Hematopoietic multipotent progenitor cell treated with erythropoietin and hydrocortisone succinate and interleukin-3 and kit ligand, for 4 days (in vitro differentiated cells): ENCODE data around the gene AMMECR1.
A peak's percentile ranks its signal among the peaks of the same experiment; 100 is the strongest.

Source experiments
- DNase-seq: peaks from one replicate; pipeline ENCODE4 v3.0.0-alpha.2; 2015

Gene AMMECR1

DNA sequence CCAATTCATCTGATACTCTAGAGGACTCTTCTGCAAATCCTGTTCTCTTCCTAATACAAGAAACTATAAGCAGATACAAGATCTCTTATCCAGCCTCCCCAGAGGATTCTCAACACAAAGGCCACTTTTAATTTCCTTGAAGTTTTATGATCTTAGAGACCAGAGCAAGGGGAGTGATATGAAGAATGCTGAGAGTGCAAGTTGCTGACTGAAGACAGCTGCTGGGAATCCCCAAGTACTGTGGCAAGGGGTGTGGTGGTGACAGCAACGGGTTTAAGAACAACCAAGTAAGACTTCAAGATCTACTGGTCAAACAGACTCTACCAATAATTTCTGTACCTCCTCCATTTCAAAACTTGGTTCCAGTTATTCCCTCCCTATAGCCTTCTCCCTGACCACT is 7.0 kb downstream of the AMMECR1 start:
- DNase-seq = peak; percentile 49

- DNase-seq = no peak
These were observed 7.7 kb downstream of the AMMECR1 start for GRCh38 chrX:110310000-110310790.

GRCh38 chrX:110308220-110308619 is 9.7 kb downstream of the AMMECR1 start:
- no peak for DNase-seq

DNA sequence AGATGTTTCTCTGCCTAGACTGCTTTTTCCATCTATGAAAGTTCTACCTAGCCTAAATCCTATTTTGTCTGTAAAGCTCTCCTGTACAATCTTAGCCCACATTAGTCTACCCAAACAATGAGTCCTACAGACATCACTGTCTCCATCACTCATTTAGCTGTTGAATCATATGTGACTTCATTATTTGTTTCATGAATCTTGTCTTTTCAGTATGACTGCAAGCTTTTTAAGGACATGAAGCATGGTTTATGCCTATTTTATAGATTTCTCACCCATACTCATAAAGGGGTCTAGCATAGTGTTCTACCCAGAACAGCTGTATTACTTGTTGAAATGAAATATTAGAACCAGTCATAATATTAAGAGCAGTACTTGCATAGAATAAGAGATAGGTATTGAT is 13.0 kb downstream of the AMMECR1 start:
- no peak for DNase-seq

DNA sequence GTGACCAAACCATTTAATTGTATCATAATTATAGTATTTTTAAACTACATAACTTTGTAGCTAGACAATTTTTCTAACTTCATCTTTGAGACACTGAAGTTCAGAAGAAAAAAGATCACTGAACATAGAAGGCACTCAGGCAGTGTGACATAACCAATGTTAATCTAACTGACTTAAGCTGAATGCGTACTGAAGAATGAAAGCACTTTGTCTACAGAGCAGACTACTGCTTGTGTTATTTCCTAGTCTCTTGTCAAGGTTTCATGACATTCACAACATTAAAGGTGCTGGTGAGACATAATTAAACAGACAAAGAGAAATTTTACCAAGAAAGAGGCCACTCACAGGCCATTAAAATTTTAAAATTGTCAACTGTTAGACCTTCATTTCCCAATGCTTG is 13.5 kb downstream of the AMMECR1 start:
- DNase-seq = no peak

- no peak for DNase-seq
These were observed 14.9 kb downstream of the AMMECR1 start for GRCh38 chrX:110302975-110303374.

DNA sequence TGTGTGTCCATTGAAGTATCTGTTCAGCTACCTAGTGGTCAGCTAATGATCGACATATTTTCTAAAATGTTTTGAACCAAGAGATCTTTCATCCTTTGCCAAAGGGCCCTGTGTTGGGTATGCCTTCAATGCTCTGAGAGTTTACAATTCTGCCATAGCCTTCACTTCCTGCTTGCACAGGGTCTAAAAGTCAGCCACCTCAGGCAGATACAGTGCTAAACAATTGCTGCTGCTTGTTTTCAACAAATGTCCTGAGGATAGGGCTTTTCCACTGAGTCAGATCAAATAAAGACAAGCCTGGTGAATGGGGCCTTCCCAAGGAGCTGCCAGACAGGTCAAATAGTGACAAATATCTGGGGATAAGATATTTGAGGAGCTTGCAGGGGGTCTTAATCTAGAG is 16.7 kb downstream of the AMMECR1 start:
- DNase-seq = no peak

DNA sequence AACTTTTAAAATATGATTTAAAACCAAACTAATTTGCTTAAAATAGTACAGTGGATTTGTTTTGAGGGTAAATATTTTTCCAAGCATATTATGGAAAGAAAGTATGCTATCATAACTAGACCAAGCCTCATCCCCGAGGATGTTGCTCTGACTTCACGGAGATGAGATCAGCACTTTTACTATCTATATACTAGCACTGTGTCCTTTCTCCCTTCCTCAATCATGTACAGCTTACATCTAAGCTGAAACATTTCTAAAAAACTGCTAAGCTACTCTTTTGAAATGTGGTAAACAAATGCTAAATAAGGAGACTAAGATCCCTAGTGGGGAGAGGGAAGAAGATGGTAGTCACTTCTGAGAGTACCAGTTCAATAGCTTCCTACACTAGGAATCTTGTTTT is 23.8 kb downstream of the AMMECR1 start:
- no peak for DNase-seq

DNA sequence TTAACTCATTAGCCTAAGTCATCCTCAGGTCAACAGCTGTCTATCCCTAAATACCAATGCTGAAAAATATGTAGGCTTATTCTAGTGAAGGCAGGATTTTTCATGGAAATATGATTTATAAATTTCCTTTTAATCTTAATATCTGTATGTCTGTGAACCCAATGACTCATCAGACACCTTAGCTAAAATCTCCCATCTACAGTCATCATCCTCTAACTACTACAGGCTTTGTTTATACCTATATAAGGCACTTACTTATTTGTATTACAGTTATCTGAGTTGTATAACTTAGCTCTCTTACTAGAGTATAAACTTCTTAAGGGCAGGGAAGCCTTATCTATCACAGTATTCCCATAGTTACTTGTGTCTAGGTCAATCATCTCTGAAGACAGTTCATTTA is 24.2 kb downstream of the AMMECR1 start:
- no peak for DNase-seq

GRCh38 chrX:110287605-110288004 is 30.3 kb downstream of the AMMECR1 start:
- DNase-seq = no peak

DNA sequence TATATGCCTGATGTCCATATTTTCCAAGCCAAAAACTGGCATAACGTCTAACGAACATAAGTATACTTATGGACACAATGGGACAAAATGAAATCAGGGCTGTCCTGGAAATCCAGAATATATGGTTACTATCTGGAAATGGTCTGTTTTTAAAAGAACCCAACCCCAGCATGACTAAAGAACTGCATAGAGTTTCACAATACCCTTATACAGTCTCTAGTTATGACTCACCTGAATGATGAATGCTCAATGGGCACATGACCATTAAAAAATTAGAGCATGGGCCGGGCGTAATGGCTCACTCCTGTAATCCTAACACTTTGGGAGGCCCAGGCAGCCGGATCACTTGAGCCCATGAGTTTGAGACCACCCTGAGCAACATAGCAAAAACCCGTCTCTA is 31.8 kb downstream of the AMMECR1 start:
- DNase-seq = no peak

- DNase-seq = no peak
These were observed 33.7 kb downstream of the AMMECR1 start for GRCh38 chrX:110284159-110284558.

GRCh38 chrX:110282922-110283321 is 35.0 kb downstream of the AMMECR1 start:
- DNase-seq = no peak

GRCh38 chrX:110281377-110281776 is 36.5 kb downstream of the AMMECR1 start:
- no peak for DNase-seq

DNA sequence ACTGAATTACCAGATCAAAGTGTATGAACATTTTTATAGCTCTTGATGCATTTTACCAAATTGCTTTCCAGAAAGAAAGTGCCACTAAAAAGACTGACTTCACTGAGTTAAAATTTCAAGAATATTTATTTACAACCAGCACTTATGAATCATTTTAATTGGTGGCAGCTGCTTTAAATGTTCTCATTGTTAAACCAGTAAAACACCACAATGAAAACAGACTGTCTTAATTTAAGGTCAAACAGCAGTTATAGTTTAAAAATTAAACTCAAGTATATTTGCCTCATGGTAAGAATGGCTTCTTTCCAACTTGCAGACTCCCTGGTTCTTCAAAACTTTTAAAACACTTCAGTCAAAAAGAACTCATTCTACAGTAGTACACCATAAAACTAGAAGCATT is 36.9 kb downstream of the AMMECR1 start:
- no peak for DNase-seq

- DNase-seq = no peak
These were observed 40.3 kb downstream of the AMMECR1 start for GRCh38 chrX:110277609-110278008.

DNA sequence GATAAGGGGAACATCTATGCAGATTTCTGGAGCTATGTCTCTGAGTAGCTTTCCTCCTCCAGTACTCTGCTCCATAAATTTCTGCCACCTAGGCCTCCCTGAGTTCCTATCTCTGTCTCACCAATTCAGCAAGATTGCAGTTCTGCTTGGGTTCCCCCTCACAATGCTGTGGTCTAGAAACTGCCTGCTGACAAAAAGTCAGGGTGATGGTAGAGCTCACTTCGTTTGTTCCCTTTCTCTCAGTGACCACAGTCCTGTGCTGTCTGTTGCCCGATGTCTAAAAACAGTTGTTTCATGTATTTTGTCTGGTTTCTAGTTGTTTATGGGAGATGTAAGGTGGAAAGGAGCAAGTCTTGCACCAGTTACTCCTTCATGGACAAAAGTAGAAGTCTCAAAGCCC is 41.1 kb downstream of the AMMECR1 start:
- DNase-seq = no peak

DNA sequence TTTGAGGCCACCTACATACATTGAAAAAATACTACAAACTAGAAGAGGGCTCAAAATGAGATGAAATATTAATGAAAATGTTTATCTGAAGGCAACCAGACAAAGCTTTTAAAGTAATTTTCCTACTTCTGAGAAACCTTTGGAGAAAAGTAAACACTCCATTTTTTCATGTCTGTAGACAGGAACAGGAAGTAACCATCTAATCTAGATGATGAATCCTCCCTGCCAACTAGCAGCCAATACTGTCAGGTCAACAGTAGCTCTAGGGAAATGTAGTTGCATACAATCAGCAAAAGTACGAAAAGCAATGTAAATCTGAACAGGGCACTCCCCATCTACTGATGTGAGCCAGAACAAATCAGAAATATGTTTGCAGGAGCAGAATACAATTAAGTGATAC is 49.0 kb downstream of the AMMECR1 start:
- peak; percentile 21 for DNase-seq

DNA sequence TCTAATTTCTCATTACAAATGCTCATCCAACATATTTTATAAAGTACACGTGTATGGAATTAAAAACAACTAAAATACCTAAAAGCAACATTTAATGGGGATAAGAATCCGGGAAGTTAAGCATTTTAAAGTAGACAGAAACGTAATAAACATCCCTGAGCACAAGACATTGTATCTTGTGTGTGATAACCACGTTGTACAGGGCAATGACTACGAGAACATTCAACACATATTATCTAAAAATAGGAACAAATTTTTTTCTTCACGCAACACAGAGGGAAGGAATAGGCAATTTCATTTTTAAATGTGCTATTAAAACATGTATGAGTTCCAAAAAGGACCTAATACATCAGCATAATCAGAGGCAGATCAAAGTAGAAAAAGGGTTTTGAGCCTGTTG is 49.5 kb downstream of the AMMECR1 start:
- no peak for DNase-seq

GRCh38 chrX:110267874-110268273 is 50.0 kb downstream of the AMMECR1 start:
- DNase-seq = peak; percentile 33

- no peak for DNase-seq
These were observed 52.2 kb downstream of the AMMECR1 start for GRCh38 chrX:110265661-110266060.

GRCh38 chrX:110259117-110259516 is 58.8 kb downstream of the AMMECR1 start:
- DNase-seq = no peak

- DNase-seq = no peak
These were observed 59.3 kb downstream of the AMMECR1 start for GRCh38 chrX:110258552-110258951.

DNA sequence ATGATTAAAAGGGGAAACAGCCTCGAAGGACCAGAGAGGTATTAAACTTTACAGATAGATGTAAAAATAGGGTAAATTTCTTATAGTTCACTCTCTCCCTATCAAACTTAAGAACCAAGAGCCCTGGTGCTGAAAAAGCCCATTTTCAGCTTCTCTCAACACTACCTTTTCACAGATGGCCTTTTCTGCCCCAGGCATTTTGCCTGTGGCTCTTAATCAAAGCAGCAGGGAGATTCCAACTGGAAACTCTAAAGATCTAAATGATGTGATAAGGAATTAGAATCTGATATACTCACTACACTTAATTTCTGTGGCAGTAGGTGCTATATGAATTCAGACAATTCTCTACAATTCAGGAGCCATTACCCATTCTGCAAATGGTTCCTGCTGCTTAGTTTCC is 60.0 kb downstream of the AMMECR1 start:
- no peak for DNase-seq

DNA sequence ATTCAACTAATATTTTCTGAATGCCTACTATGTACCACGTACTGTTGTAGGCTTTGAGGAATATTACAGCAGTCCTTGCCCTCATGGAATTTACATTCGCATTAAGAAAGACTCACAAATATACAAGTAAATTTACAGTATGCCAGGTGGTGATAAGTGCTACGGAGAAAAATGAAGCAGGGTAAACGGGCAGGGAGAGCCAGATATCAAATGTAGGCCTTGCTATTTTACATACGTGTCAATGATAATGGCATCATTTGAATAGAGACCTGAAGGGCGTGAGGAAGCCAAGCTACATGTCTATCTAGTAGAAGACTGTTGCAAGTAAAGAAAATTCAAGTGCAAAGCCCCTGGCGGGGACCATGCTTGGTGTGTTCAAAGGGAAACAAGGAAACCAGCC is 65.2 kb downstream of the AMMECR1 start:
- no peak for DNase-seq
